ENCODE results near the gene TASL. TPM values are rescaled to one million over a fixed set of nuclear protein-coding genes. Genes with fewer than 3 reads are reported as not detected.
"Not testable (repeated sequence)": the region's sequence is repeated elsewhere in the genome, so short reads cannot be mapped to it uniquely, and the experiment has no call there.

Gene TASL
- total RNA-seq, 1 donor from 2014 or later, result not detected

DNA sequence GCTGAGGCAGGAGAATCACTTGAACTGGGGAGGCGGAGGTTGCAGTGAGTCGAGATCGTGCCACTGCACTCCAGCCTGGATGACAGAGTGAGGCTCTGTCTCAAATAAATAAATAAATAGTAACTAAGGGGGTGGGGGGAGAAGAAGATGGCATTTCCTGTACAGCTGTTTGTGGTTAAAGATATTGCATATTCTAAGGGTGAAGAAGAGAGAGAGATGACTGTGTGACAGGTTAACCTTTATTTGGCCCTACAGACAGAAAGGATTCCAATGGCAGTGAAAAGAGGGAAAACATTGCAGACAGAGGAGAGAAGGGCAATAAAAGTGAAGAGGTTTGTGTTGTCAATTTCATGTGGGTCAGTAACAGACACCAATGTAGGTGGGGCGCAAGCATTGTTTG, 9.4 kb downstream of the TASL start:
- Histone ChIP-seq H4K20me1 (ENCODE audit: insufficient read depth, low read length) (no peaks in the 10 kb centered on the region), H3K4me2 (ENCODE audit: low read length) (no peak overlapping the region), H3K27ac (ENCODE audit: low read depth, low read length) (no peak overlapping the region), H3K4me3 (ENCODE audit: insufficient read depth, low read depth, low read length) (no peak overlapping the region), H2AFZ (ENCODE audit: low read depth, low read length) (no peak overlapping the region), H3K36me3 (ENCODE audit: insufficient read depth, low read length) (no peaks in the 10 kb centered on the region), H3K4me1 (ENCODE audit: insufficient read depth, low read length) (no peaks in the 10 kb centered on the region), H3K79me2 (ENCODE audit: insufficient read depth, low read length) (no peaks in the 10 kb centered on the region), H3K9ac (ENCODE audit: low read length) (no peak overlapping the region), H3K9me3 (ENCODE audit: insufficient read depth, low read depth, low read length) (no peaks in the 10 kb centered on the region), H3K27me3 (ENCODE audit: insufficient read depth, low read length) (no peaks in the 10 kb centered on the region)
- Mint-ChIP-seq H3K4me3 (ENCODE audit: unreplicated experiment) (no peak overlapping the region), H3K9me3 (ENCODE audit: unreplicated experiment) (no peaks in the 10 kb centered on the region), H3K27ac (ENCODE audit: unreplicated experiment) (peak overlapping the region; percentile 84), H3K27me3 (ENCODE audit: low read depth, unreplicated experiment) (no peaks in the 10 kb centered on the region), H3K4me1 (ENCODE audit: low read depth, unreplicated experiment) (peaks cover 9% of the 10 kb centered on the region), H3K36me3 (ENCODE audit: low read depth, unreplicated experiment) (no peaks in the 10 kb centered on the region)
- DNase-seq (ENCODE audit: low read depth) (peak; percentile 46), FAIRE-seq (peak; percentile 87)
- no peak for TF ChIP-seq EZH2 (IDR thresholded peaks at IDR 0.05; ENCODE audit: insufficient read depth, low read length)
- TF ChIP-seq, protein P1, sequence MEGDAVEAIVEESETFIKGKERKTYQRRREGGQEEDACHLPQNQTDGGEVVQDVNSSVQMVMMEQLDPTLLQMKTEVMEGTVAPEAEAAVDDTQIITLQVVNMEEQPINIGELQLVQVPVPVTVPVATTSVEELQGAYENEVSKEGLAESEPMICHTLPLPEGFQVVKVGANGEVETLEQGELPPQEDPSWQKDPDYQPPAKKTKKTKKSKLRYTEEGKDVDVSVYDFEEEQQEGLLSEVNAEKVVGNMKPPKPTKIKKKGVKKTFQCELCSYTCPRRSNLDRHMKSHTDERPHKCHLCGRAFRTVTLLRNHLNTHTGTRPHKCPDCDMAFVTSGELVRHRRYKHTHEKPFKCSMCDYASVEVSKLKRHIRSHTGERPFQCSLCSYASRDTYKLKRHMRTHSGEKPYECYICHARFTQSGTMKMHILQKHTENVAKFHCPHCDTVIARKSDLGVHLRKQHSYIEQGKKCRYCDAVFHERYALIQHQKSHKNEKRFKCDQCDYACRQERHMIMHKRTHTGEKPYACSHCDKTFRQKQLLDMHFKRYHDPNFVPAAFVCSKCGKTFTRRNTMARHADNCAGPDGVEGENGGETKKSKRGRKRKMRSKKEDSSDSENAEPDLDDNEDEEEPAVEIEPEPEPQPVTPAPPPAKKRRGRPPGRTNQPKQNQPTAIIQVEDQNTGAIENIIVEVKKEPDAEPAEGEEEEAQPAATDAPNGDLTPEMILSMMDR (IDR thresholded peaks at IDR 0.05; ENCODE audit: insufficient read depth, low read depth, low read length), result no peak

DNA sequence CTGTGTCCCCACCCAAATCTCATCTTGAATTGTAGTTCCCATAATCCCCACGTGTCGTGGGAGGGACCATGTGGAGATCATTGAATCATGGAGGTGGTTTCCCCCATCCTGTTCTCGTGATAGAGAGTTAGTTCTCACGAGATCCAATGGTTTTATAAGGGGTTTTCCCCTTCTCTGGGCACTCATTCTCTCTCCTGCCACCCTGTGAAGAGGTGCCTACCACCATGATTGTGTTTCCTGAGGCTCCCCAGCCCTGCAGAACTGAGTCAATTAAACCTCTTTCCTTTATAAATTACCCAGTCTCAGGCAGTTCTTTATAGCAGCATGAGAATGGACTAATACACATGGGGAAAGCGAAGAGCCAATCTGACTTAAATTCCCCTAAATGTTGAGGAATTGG, 14.5 kb downstream of the TASL start:
- not testable (repeated sequence) for DNase-seq (ENCODE audit: low read depth); H3K36me3 Mint-ChIP-seq (ENCODE audit: low read depth, unreplicated experiment); H3K4me3 ChIP-seq (ENCODE audit: insufficient read depth, low read depth, low read length); H3K36me3 ChIP-seq (ENCODE audit: insufficient read depth, low read length); H3K4me2 ChIP-seq (ENCODE audit: low read length); H2AFZ ChIP-seq (ENCODE audit: low read depth, low read length); H3K9me3 ChIP-seq (ENCODE audit: insufficient read depth, low read depth, low read length); H3K27ac ChIP-seq (ENCODE audit: low read depth, low read length); H3K9me3 Mint-ChIP-seq (ENCODE audit: unreplicated experiment); H3K4me1 ChIP-seq (ENCODE audit: insufficient read depth, low read length); H4K20me1 ChIP-seq (ENCODE audit: insufficient read depth, low read length); H3K9ac ChIP-seq (ENCODE audit: low read length); H3K27me3 Mint-ChIP-seq (ENCODE audit: low read depth, unreplicated experiment); H3K27ac Mint-ChIP-seq (ENCODE audit: unreplicated experiment); FAIRE-seq; H3K4me1 Mint-ChIP-seq (ENCODE audit: low read depth, unreplicated experiment); H3K27me3 ChIP-seq (ENCODE audit: insufficient read depth, low read length); H3K4me3 Mint-ChIP-seq (ENCODE audit: unreplicated experiment); H3K79me2 ChIP-seq (ENCODE audit: insufficient read depth, low read length)

DNA sequence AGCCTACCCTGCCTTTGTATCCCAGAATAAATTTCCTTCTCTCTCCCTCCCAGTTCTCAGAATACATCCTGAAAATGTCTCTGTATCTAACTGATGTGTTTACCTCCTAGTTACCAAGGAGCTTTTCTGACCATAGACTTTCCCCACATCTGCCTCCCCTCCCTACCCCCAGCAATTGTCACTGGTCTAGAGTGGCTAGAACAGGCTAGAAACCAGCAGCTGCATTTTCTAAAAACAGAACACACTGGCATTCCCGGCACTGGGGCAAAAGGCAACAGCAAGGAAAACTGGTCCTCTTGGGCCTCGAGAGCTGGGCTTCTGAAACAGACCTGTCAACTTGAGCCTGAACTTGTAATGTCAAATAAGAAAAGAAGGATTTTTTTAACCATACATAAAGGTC, 16.4 kb downstream of the TASL start:
- Histone ChIP-seq H4K20me1 (ENCODE audit: insufficient read depth, low read length) (no peaks in the 10 kb centered on the region), H3K27ac (ENCODE audit: low read depth, low read length) (no peak overlapping the region), H3K4me2 (ENCODE audit: low read length) (no peak overlapping the region), H2AFZ (ENCODE audit: low read depth, low read length) (no peak overlapping the region), H3K36me3 (ENCODE audit: insufficient read depth, low read length) (no peaks in the 10 kb centered on the region), H3K4me3 (ENCODE audit: insufficient read depth, low read depth, low read length) (no peak overlapping the region), H3K9me3 (ENCODE audit: insufficient read depth, low read depth, low read length) (no peaks in the 10 kb centered on the region), H3K79me2 (ENCODE audit: insufficient read depth, low read length) (no peaks in the 10 kb centered on the region), H3K9ac (ENCODE audit: low read length) (no peak overlapping the region), H3K27me3 (ENCODE audit: insufficient read depth, low read length) (no peaks in the 10 kb centered on the region), H3K4me1 (ENCODE audit: insufficient read depth, low read length) (no peaks in the 10 kb centered on the region)
- FAIRE-seq (no peak), DNase-seq (ENCODE audit: low read depth) (no peak)
- Mint-ChIP-seq H3K27ac (ENCODE audit: unreplicated experiment) (no peak overlapping the region), H3K36me3 (ENCODE audit: low read depth, unreplicated experiment) (no peaks in the 10 kb centered on the region), H3K27me3 (ENCODE audit: low read depth, unreplicated experiment) (no peaks in the 10 kb centered on the region), H3K9me3 (ENCODE audit: unreplicated experiment) (no peaks in the 10 kb centered on the region), H3K4me3 (ENCODE audit: unreplicated experiment) (no peak overlapping the region), H3K4me1 (ENCODE audit: low read depth, unreplicated experiment) (peaks cover 5% of the 10 kb centered on the region)
- TF ChIP-seq, protein P1 (IDR thresholded peaks at IDR 0.05; ENCODE audit: insufficient read depth, low read depth, low read length), result no peak
- no peak for TF ChIP-seq EZH2 (IDR thresholded peaks at IDR 0.05; ENCODE audit: insufficient read depth, low read length)
